Endothelial cell of umbilical vein (primary cell): ENCODE results near the gene AGR2. TPM values are rescaled to one million over a fixed set of nuclear protein-coding genes. Genes with fewer than 3 reads are reported as not detected.
A peak's percentile ranks its signal among the peaks of the same experiment; 100 is the strongest.

Source experiments
- BruUV-seq: library from RNA; stranded (reverse); fragments of 400-500 nt; replicated peaks from 2 replicates; lab custom pipeline; 2021; lab: Mats Ljungman, UMichigan
- CTCF ChIA-PET: fragments of 300-600, 350-600 bp; sonication (Branson Sonifier 250); formaldehyde crosslinking; loops from one replicate; lab custom pipeline; 2021; ENCODE audit warnings: antibody characterized with exemption, inconsistent platforms; lab: Charles Lee
- POLR2A ChIA-PET: fragments of 300-600, 350-600 bp; sonication (Branson Sonifier 250); formaldehyde crosslinking; loops from one replicate; lab custom pipeline; 2021; ENCODE audit warnings: antibody characterized with exemption, inconsistent platforms; lab: Charles Lee
- DNase-seq: peaks from one replicate; pipeline ENCODE4 v3.0.0-alpha.2; 2011; ENCODE audit warnings: low read depth, low spot score
- FAIRE-seq: peaks from 2 replicates; lab custom pipeline; 2011; peaks lifted over from hg19 to GRCh38; lab: Jason Lieb, UNC
- H2AFZ ChIP-seq: 2 replicates; pipeline ENCODE4 v1.6.0; 2012; ENCODE audit warnings: low read depth, low read length, control low read depth, inconsistent platforms
- H3K27ac ChIP-seq: 2 replicates; pipeline ENCODE4 v1.5.1; 2011; ENCODE audit warnings: low read depth, mild to moderate bottlenecking, control low read depth, low read length, moderate library complexity; ENCODE audit not compliant: insufficient read depth
- H3K27me3 ChIP-seq, 2 experiments: 2 replicates each; pipeline versions ENCODE4 v1.6.0 to v1.6.1; 2011; ENCODE audit warnings: low read length in 2 of 2, mixed read lengths in 1 of 2; ENCODE audit not compliant: control insufficient read depth in 2 of 2, insufficient read depth in 2 of 2
- H3K36me3 ChIP-seq, 2 experiments: 2 replicates in 1 of 2; 3 replicates in 1 of 2; pipeline ENCODE4 v1.5.1; 2011; ENCODE audit warnings: low read length in 2 of 2, mild to moderate bottlenecking in 1 of 2, moderate library complexity in 1 of 2; ENCODE audit not compliant: control insufficient read depth in 2 of 2, insufficient read depth in 2 of 2; ENCODE audit errors: extremely low read depth in 1 of 2
- H3K4me1 ChIP-seq: 3 replicates; pipeline ENCODE4 v1.5.1; 2011; ENCODE audit warnings: mild to moderate bottlenecking, low read length; ENCODE audit not compliant: control insufficient read depth, insufficient read depth; ENCODE audit errors: extremely low read depth
- H3K4me2 ChIP-seq: 2 replicates; pipeline ENCODE4 v1.6.1; 2011; ENCODE audit warnings: low read length, control low read depth, mixed read lengths; ENCODE audit not compliant: insufficient read depth
- H3K4me3 ChIP-seq, 3 experiments: fragments of 200-600 bp in 1 of 3; sonication (generic), shearing (Covaris generic) in 1 of 3; replicated peaks in 1 of 3; 2 replicates each; pipeline ENCODE4 v1.5.1; 2011 to 2016; ENCODE audit warnings: control low read depth in 3 of 3, low read length in 3 of 3, mild to moderate bottlenecking in 2 of 3, inconsistent platforms in 1 of 3, low read depth in 1 of 3, moderate library complexity in 1 of 3; ENCODE audit not compliant: insufficient read depth in 1 of 3
- H3K79me2 ChIP-seq: 2 replicates; pipeline ENCODE4 v1.6.0; 2012; ENCODE audit warnings: low read length, inconsistent platforms; ENCODE audit not compliant: control insufficient read depth, insufficient read depth
- H3K9ac ChIP-seq: replicated peaks from 2 replicates; pipeline ENCODE3; 2011; ENCODE audit warnings: low read length, control low read depth; ENCODE audit not compliant: insufficient read depth; ENCODE audit errors: extremely low read depth
- H3K9me1 ChIP-seq: replicated peaks from 3 replicates; pipeline ENCODE4 v1.6.0; 2011; ENCODE audit warnings: mild to moderate bottlenecking, low read length; ENCODE audit not compliant: control insufficient read depth, insufficient read depth; ENCODE audit errors: extremely low read depth
- H3K9me3 ChIP-seq: replicated peaks from 2 replicates; pipeline ENCODE4 v1.5.1; 2012; ENCODE audit warnings: low read length, inconsistent platforms; ENCODE audit not compliant: control insufficient read depth, insufficient read depth
- H4K20me1 ChIP-seq: replicated peaks from 2 replicates; pipeline ENCODE3; 2011; ENCODE audit warnings: mild to moderate bottlenecking, low read length; ENCODE audit not compliant: control insufficient read depth, insufficient read depth; ENCODE audit errors: extremely low read depth
- CTCF ChIP-seq, 2 donors: IDR thresholded peaks; 1 replicate in 1 of 2; 2 replicates in 1 of 2; pipeline ENCODE4 v1.5.1; 2011; ENCODE audit warnings: low read length in 2 of 2, mild to moderate bottlenecking in 2 of 2, moderate library complexity in 2 of 2, control low read depth in 1 of 2, inconsistent platforms in 1 of 2, low read depth in 1 of 2; ENCODE audit not compliant: insufficient read depth in 1 of 2; ENCODE audit errors: extremely low read depth in 1 of 2
- FOS ChIP-seq: IDR thresholded peaks from 2 replicates; pipeline ENCODE4 v1.6.1; 2011; ENCODE audit warnings: mild to moderate bottlenecking, low read length, moderate library complexity, borderline replicate concordance; ENCODE audit not compliant: insufficient read depth
- JUN ChIP-seq: IDR thresholded peaks from 2 replicates; pipeline ENCODE4 v1.6.1; 2011; ENCODE audit warnings: borderline replicate concordance, low read depth; ENCODE audit not compliant: insufficient read length, insufficient read depth
- MYC ChIP-seq: IDR thresholded peaks from one replicate; pipeline ENCODE4 v1.6.1; 2011; ENCODE audit warnings: mild to moderate bottlenecking, low read depth, low read length
- POLR2A ChIP-seq: IDR thresholded peaks from 2 replicates; pipeline ENCODE4 v1.6.1; 2012; ENCODE audit warnings: low read depth, mild to moderate bottlenecking, control low read depth, low read length
- POLR2AphosphoS5 ChIP-seq: IDR thresholded peaks from 2 replicates; pipeline ENCODE4 v1.6.1; 2012; ENCODE audit warnings: low read depth, mild to moderate bottlenecking, control low read depth, low read length, moderate library complexity; ENCODE audit not compliant: insufficient read depth
- dilution Hi-C: fragments of 300-500 bp; cut with MboI; formaldehyde crosslinking; loops from one replicate; pipeline ENCODE4 v1.15.0; 2019; ENCODE audit warnings: low sequenced_read_pairs; ENCODE audit not compliant: extremely low pct_ligation_motif_present
- intact Hi-C: fragments of 100-400 bp; cut with micrococcal nuclease; formaldehyde crosslinking; loops from one replicate; pipeline ENCODE4 v1.10.0; 2022
- polyA plus RNA-seq, 4 experiments: library from polyadenylated mRNA; depleted of rRNA in 3 of 4; stranded (reverse) in 3 of 4; unstranded in 1 of 4; fragments of >200 nt; gene quantifications; 2 replicates each; pipeline versions ENCODE4 v1.2.1 to v1.2.3, GENCODE V29; 2011 to 2012; ENCODE audit warnings: missing spikeins in 1 of 4
- total RNA-seq: library from RNA; stranded (reverse); gene quantifications from 2 replicates; pipeline ENCODE4 v1.2.3, GENCODE V29; 2021
- TF ChIP-seq, protein P1 (sequence below): IDR thresholded peaks from 2 replicates; pipeline ENCODE4 v1.6.1; 2011; ENCODE audit not compliant: insufficient read depth, insufficient read length

Gene AGR2
- total and polyA plus RNA-seq, 2 donors (not counting 3 experiments of a cell fraction or from before 2014, with no cell fraction given): not detected

GRCh38 chr7:16753932-16754855, 50.6 kb downstream of the AGR2 start:
- Histone ChIP-seq H3K9ac (peak overlapping the region; percentile 71), H3K9me1 (peaks cover 2% of the 10 kb centered on the region), H3K27me3 (no peaks in the 10 kb centered on the region), H3K36me3 (no peaks in the 10 kb centered on the region), H3K79me2 (no peaks in the 10 kb centered on the region), H3K4me1 (peaks cover 12% of the 10 kb centered on the region), H4K20me1 (no peaks in the 10 kb centered on the region), H3K9me3 (no peaks in the 10 kb centered on the region), H3K27ac (peak overlapping the region; percentile 9), H3K4me3 (peak overlapping the region; percentile 64 to 94 (median 81)), H2AFZ (peak overlapping the region; percentile 96), H3K4me2 (peak overlapping the region; percentile 97)
- ChIA-PET POLR2A (no interaction called here), CTCF (interaction anchor here (1.3 to 3.1 kb wide), 3 partner anchors 11 to 189 kb away, joined by 3 to 8 read pairs (median 7); no protein-coding TSS in a partner anchor)
- TF ChIP-seq, protein P1, sequence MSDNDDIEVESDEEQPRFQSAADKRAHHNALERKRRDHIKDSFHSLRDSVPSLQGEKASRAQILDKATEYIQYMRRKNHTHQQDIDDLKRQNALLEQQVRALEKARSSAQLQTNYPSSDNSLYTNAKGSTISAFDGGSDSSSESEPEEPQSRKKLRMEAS: no peak
- intact Hi-C loops: loop anchor here (1.0 to 5.0 kb wide), 3 partner anchors 11 to 107 kb away; partner anchors contain the start of genes ANKMY2 and BZW2
- DNase-seq: peak; percentile 57
- FAIRE-seq: peak; percentile 68
- dilution Hi-C loops: no loop called here
- BruUV-seq: TSS peak; percentile 44

DNA sequence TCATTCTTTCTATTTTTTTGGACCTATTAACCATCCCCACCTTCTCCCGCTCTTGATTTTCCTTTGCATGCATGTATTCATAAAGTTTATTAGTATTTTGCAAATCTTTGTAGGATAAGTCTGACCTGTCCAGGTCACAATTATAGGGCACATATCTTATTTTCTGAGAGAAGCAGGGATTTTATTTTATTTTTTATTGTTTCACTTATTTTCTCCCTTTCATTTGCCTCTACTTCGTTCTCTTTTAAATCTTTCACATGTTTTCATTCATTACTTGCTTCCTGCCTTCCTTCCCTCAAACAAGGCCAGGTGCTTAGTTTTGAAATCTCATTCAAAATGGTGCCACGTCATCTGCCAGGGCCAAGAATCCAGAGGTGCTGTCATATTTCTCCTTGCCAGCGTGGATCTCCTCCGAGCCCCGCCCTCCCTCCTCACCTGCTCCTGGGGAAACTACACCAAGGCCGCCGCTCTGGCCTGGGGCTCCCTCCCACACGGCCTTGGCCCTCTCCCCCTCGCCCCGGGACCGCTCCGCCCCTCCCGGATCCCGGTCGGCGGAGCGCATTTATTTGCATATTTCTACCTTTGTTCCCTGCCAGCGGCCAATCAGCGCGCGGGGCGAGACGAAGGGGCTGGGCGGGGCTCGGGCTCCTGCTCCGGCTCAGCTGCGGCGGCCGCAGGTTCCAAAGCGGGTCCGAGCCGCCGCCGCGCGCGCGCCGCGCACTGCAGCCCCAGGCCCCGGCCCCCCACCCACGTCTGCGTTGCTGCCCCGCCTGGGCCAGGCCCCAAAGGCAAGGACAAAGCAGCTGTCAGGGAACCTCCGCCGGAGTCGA, 51.5 kb downstream of the AGR2 start, which contains the start of gene TSPAN13:
TSPAN13 (plus strand) TSS at position 654 of the 830 bp plus-strand sequence. CDS start 213 bp downstream, outside the sequence.
- intact Hi-C loops: loop anchor here (1.0 to 5.0 kb wide), 2 partner anchors 10 to 106 kb away; partner anchors contain the start of genes ANKMY2 and BZW2

More for the DNA sequence above, 51.5 kb downstream of the AGR2 start, which contains the start of gene TSPAN13:
- peaks cover 2% of the 10 kb centered on the region for H3K9me1 ChIP-seq
- TF ChIP-seq POLR2AphosphoS5 (no peak), MYC (no peak), CTCF (IDR thresholded peaks at IDR 0.05; ENCODE audit: extremely low read depth in 1 of 2, insufficient read depth in 1 of 2, low read depth in 1 of 2, low read length in 2 of 2) (no peak), FOS (no peak), JUN (no peak), POLR2A (no peak)
- FAIRE-seq: peak; percentile 70
- no peaks in the 10 kb centered on the region for H3K27me3 ChIP-seq
- ChIA-PET POLR2A (no interaction called here), CTCF (no interaction called here)
- H2AFZ ChIP-seq: peak within 1 kb of the TSS; percentile 96
- peak within 1 kb of the TSS; percentile 42 for H3K27ac ChIP-seq
- peak within 1 kb of the TSS; percentile 64 to 94 (median 81) for H3K4me3 ChIP-seq
- H3K4me2 ChIP-seq: peak within 1 kb of the TSS; percentile 97
- no TSS peak for BruUV-seq
- dilution Hi-C loops: no loop called here
- no peaks in the 10 kb centered on the region for H4K20me1 ChIP-seq
- DNase-seq: peak; percentile 79
- H3K36me3 ChIP-seq: no peaks in the 10 kb centered on the region
- H3K4me1 ChIP-seq: peaks cover 12% of the 10 kb centered on the region
- H3K9ac ChIP-seq: peak within 1 kb of the TSS; percentile 71
- no peaks in the 10 kb centered on the region for H3K9me3 ChIP-seq
- no peaks in the 10 kb centered on the region for H3K79me2 ChIP-seq
